H9 (cell line): ENCODE data around the gene GHRL. TPM values are rescaled to one million over a fixed set of nuclear protein-coding genes. Genes with fewer than 3 reads are reported as not detected.

ENCODE experiments used
- DNase-seq: peaks from one replicate; pipeline ENCODE4 v3.0.0-alpha.2; 2017
- H2AFZ ChIP-seq: one replicate; pipeline ENCODE4 v1.6.1; 2013; ENCODE audit warnings: mild to moderate bottlenecking, low read length, control low read depth, moderate library complexity
- H2AK5ac ChIP-seq: 2 replicates; pipeline ENCODE4 v1.6.1; 2013; ENCODE audit warnings: low read length, control low read depth, mixed read lengths; ENCODE audit not compliant: insufficient read length
- H2BK120ac ChIP-seq: one replicate; pipeline ENCODE4 v1.6.1; 2013; ENCODE audit warnings: low read depth, mild to moderate bottlenecking, low read length, control low read depth, inconsistent platforms; ENCODE audit not compliant: poor library complexity, severe bottlenecking
- H2BK12ac ChIP-seq: 2 replicates; pipeline ENCODE4 v1.6.1; 2013; ENCODE audit warnings: low read length, control low read depth, mixed read lengths, low read depth; ENCODE audit not compliant: insufficient read length
- H2BK15ac ChIP-seq: 2 replicates; pipeline ENCODE4 v1.6.1; 2013; ENCODE audit warnings: low read depth, low read length, control low read depth
- H2BK20ac ChIP-seq: one replicate; pipeline ENCODE4 v1.6.1; 2013; ENCODE audit warnings: low read depth, mild to moderate bottlenecking, low read length, control low read depth, inconsistent platforms; ENCODE audit not compliant: poor library complexity, severe bottlenecking
- H2BK5ac ChIP-seq: 2 replicates; pipeline ENCODE4 v1.6.1; 2013; ENCODE audit warnings: low read length, control low read depth, mixed read lengths; ENCODE audit not compliant: insufficient read length
- H3K14ac ChIP-seq: 2 replicates; pipeline ENCODE4 v1.6.1; 2013; ENCODE audit warnings: low read length, control low read depth; ENCODE audit not compliant: insufficient read depth
- H3K18ac ChIP-seq: 2 replicates; pipeline ENCODE4 v1.6.1; 2013; ENCODE audit warnings: low read depth, mild to moderate bottlenecking, mixed read lengths, low read length, control low read depth; ENCODE audit not compliant: insufficient read length
- H3K23ac ChIP-seq: 2 replicates; pipeline ENCODE4 v1.6.1; 2013; ENCODE audit warnings: low read length, control low read depth, mixed read lengths, low read depth; ENCODE audit not compliant: insufficient read length
- H3K23me2 ChIP-seq: 2 replicates; pipeline ENCODE4 v1.6.1; 2013; ENCODE audit warnings: low read depth, mild to moderate bottlenecking, mixed read lengths, low read length, control low read depth; ENCODE audit not compliant: insufficient read length, poor library complexity, severe bottlenecking
- H3K27ac ChIP-seq: 2 replicates; pipeline ENCODE4 v1.5.1; 2013; ENCODE audit warnings: low read length, control low read depth, mixed read lengths, low read depth; ENCODE audit not compliant: insufficient read length
- H3K27me3 ChIP-seq: 2 replicates; pipeline ENCODE4 v1.6.1; 2013; ENCODE audit warnings: low read length, control low read depth, inconsistent platforms; ENCODE audit not compliant: insufficient read depth
- H3K4ac ChIP-seq: 2 replicates; pipeline ENCODE4 v1.6.1; 2013; ENCODE audit warnings: low read depth, mild to moderate bottlenecking, control low read depth, inconsistent platforms, low read length, moderate library complexity
- H3K4me1 ChIP-seq: 2 replicates; pipeline ENCODE4 v1.6.1; 2013; ENCODE audit warnings: low read length, control low read depth, inconsistent platforms; ENCODE audit not compliant: insufficient read depth
- H3K4me2 ChIP-seq: 2 replicates; pipeline ENCODE4 v1.6.1; 2013; ENCODE audit warnings: low read length, control low read depth, mixed read lengths; ENCODE audit not compliant: insufficient read length, insufficient read depth
- H3K56ac ChIP-seq: 2 replicates; pipeline ENCODE4 v1.6.1; 2013; ENCODE audit warnings: low read depth, mild to moderate bottlenecking, mixed read lengths, low read length, control low read depth; ENCODE audit not compliant: insufficient read length
- H3K79me1 ChIP-seq: 2 replicates; pipeline ENCODE4 v1.6.1; 2013; ENCODE audit warnings: low read depth, mild to moderate bottlenecking, moderate library complexity, low read length, control low read depth, inconsistent platforms; ENCODE audit not compliant: insufficient read depth, poor library complexity, severe bottlenecking
- H3K79me2 ChIP-seq: 2 replicates; pipeline ENCODE4 v1.6.1; 2013; ENCODE audit warnings: low read length, control low read depth, inconsistent platforms; ENCODE audit not compliant: insufficient read depth
- H3K9ac ChIP-seq: 2 replicates; pipeline ENCODE4 v1.6.1; 2013; ENCODE audit warnings: low read length, control low read depth, mixed read lengths; ENCODE audit not compliant: insufficient read length; ENCODE audit errors: extremely low read depth
- H3K9me3 ChIP-seq: one replicate; pipeline ENCODE4 v1.6.1; 2013; ENCODE audit warnings: low read depth, low read length, inconsistent platforms; ENCODE audit not compliant: control insufficient read depth
- H3T11ph ChIP-seq: one replicate; pipeline ENCODE4 v1.6.1; 2013; ENCODE audit warnings: mild to moderate bottlenecking, low read length, control low read depth, inconsistent platforms
- H4K20me1 ChIP-seq: one replicate; pipeline ENCODE4 v1.6.1; 2013; ENCODE audit not compliant: control insufficient read depth, insufficient read length, insufficient read depth
- H4K5ac ChIP-seq: 2 replicates; pipeline ENCODE4 v1.6.1; 2013; ENCODE audit warnings: low read depth, mild to moderate bottlenecking, mixed read lengths, low read length, control low read depth; ENCODE audit not compliant: insufficient read length
- H4K8ac ChIP-seq: replicated peaks from 2 replicates; pipeline ENCODE4 v1.6.1; 2013; ENCODE audit warnings: low read length, control low read depth, mixed read lengths, low read depth; ENCODE audit not compliant: insufficient read length
- H4K91ac ChIP-seq: 2 replicates; pipeline ENCODE4 v1.6.1; 2013; ENCODE audit warnings: low read depth, mild to moderate bottlenecking, moderate library complexity, mixed read lengths, low read length, control low read depth; ENCODE audit not compliant: insufficient read length
- H3K27ac Mint-ChIP-seq, 3 experiments: 2 replicates in 2 of 3; 3 replicates in 1 of 3; pipeline ENCODE4 v1.8.0; 2020 to 2021; ENCODE audit warnings: mixed read lengths in 3 of 3, mild to moderate bottlenecking in 1 of 3, moderate library complexity in 1 of 3
- H3K27me3 Mint-ChIP-seq: 2 replicates; pipeline ENCODE4 v1.8.0; 2021; ENCODE audit warnings: low read depth, mild to moderate bottlenecking, moderate library complexity, mixed read lengths
- H3K36me3 Mint-ChIP-seq, 3 experiments: 2 replicates in 2 of 3; 3 replicates in 1 of 3; pipeline ENCODE4 v1.8.0; 2020 to 2021; ENCODE audit warnings: low read depth in 3 of 3, mixed read lengths in 3 of 3; ENCODE audit not compliant: insufficient read depth in 1 of 3
- H3K4me1 Mint-ChIP-seq, 2 experiments: 2 replicates each; pipeline ENCODE4 v1.8.0; 2020; ENCODE audit warnings: mixed read lengths in 2 of 2
- H3K4me3 Mint-ChIP-seq, 2 experiments: 2 replicates in 1 of 2; 3 replicates in 1 of 2; pipeline ENCODE4 v1.8.0; 2020 to 2021; ENCODE audit warnings: mild to moderate bottlenecking in 2 of 2, mixed read lengths in 2 of 2, moderate library complexity in 1 of 2
- H3K9me3 Mint-ChIP-seq, 2 experiments: 2 replicates in 1 of 2; 3 replicates in 1 of 2; pipeline ENCODE4 v1.8.0; 2020; ENCODE audit warnings: mild to moderate bottlenecking in 2 of 2, mixed read lengths in 2 of 2, moderate library complexity in 1 of 2
- CTCF ChIP-seq: fragments of 200-600 bp; sonication (generic); conservative IDR thresholded peaks from 3 replicates; pipeline ENCODE4 v1.8.0; 2021; ENCODE audit warnings: antibody characterized with exemption, mild to moderate bottlenecking
- WGBS: extraction: QIAGEN DNeasy Blood & Tissue Kit; methylation state at CpG from one replicate; pipeline ENCODE4 v1.1.7; 2013; ENCODE audit warnings: missing lambda C conversion rate, low lambda C conversion rate, mixed read lengths; ENCODE audit not compliant: insufficient read length; ENCODE audit errors: extremely low coverage; 5-methylcytosine and 5-hydroxymethylcytosine counted together
- total RNA-seq: library from RNA; stranded (reverse); gene quantifications from 2 replicates; pipeline ENCODE4 v1.2.1, GENCODE V29; 2021

The GHRL gene
- total RNA-seq, 1 experiment from 2014 or later = 1.3 TPM

DNA sequence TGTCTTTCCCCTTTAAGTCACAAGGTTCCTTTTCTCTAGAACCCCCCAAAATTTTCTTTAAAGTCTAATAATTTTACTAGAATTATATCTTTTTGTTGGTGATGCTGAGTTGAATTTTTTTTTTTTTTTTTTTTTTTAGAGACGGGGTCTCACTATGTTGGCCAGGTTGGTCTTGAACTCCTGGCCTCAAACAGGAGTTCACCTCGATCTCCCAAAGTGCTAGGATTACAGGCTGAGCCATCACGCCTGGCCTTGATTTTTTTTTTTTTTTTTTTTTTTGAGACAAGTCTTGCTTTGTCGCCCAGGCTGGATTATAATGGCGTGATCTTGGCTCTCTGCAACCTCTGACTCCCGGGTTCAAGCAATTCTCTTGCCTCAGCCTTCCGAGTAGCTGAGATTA is 15.9 kb upstream of the GHRL start:
- Histone ChIP-seq H3K4ac (no peak overlapping the region), H2AK5ac (no peak overlapping the region), H3K27me3 (no peaks in the 10 kb centered on the region), H2BK20ac (no peak overlapping the region), H4K91ac (no peak overlapping the region), H3K79me1 (no peaks in the 10 kb centered on the region), H4K8ac (no peak overlapping the region), H3K23ac (no peak overlapping the region), H4K20me1 (no peaks in the 10 kb centered on the region), H2BK5ac (no peak overlapping the region), H3K9me3 (no peaks in the 10 kb centered on the region), H2AFZ (no peak overlapping the region), H3K4me2 (no peak overlapping the region), H2BK15ac (no peak overlapping the region), H3K18ac (no peak overlapping the region), H3K9ac (no peak overlapping the region), H3K4me1 (no peaks in the 10 kb centered on the region; the same call in 1 of the 2 replicates), H3K14ac (no peak overlapping the region), H2BK120ac (no peak overlapping the region), H3K56ac (no peak overlapping the region), H4K5ac (no peak overlapping the region), H3K27ac (no peak overlapping the region), H3K79me2 (no peaks in the 10 kb centered on the region), H3T11ph (no peak overlapping the region), H2BK12ac (no peak overlapping the region), H3K23me2 (no peaks in the 10 kb centered on the region)
- WGBS = no CpG with 5 or more reads among the region's 7 CpGs
- Mint-ChIP-seq H3K9me3 (no peaks in the 10 kb centered on the region), H3K36me3 (peaks cover 31 to 96% (median 91%) of the 10 kb centered on the region in 3 experiments; a peak in 6 of 7 replicates), H3K27me3 (no peaks in the 10 kb centered on the region), H3K4me3 (no peak overlapping the region), H3K4me1 (no peaks in the 10 kb centered on the region), H3K27ac (no peak overlapping the region)
- no peak for TF ChIP-seq CTCF
- DNase-seq = no peak
